Ovary (tissue), 3 donors: Measurements from ENCODE around the gene LCN10.

ENCODE experiments used
- POLR2A ChIP-seq: fragments of 450-650 bp; IDR thresholded peaks from one replicate; pipeline ENCODE4 v1.6.1; 2017; ENCODE audit warnings: antibody characterized with exemption, mild to moderate bottlenecking, moderate library complexity
- TF ChIP-seq, protein P1 (sequence below), 3 donors: fragments of 450-650 bp in 2 of 3; fragments of 200-600 bp in 1 of 3; IDR thresholded peaks; one replicate each; pipeline versions ENCODE4 v1.5.1 to v1.8.0; 2016 to 2022; ENCODE audit warnings: antibody characterized with exemption in 3 of 3, mild to moderate bottlenecking in 1 of 3
- donor health status: DM: no; HTN: no; CAD: no.

DNA sequence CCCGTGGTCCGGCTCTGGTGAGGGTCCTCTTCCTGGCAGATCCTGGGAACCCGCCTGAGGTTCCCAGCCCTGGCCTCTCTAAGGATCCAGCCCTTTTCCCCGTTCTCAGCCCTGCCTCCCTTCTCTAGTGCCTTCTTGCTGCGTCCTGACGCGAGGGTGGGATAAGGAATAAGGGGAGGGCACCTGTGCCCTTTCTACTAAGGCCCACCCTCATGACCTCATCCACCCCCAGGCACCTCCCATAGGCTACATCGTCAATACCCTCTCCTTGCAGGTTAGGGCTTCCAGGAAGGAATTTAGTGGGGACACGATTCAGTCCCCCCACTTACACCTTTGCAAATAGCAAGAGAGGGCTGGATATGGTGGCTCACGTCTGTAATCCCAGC lies 41.1 kb downstream of the LCN10 start:
- TF ChIP-seq, protein P1, sequence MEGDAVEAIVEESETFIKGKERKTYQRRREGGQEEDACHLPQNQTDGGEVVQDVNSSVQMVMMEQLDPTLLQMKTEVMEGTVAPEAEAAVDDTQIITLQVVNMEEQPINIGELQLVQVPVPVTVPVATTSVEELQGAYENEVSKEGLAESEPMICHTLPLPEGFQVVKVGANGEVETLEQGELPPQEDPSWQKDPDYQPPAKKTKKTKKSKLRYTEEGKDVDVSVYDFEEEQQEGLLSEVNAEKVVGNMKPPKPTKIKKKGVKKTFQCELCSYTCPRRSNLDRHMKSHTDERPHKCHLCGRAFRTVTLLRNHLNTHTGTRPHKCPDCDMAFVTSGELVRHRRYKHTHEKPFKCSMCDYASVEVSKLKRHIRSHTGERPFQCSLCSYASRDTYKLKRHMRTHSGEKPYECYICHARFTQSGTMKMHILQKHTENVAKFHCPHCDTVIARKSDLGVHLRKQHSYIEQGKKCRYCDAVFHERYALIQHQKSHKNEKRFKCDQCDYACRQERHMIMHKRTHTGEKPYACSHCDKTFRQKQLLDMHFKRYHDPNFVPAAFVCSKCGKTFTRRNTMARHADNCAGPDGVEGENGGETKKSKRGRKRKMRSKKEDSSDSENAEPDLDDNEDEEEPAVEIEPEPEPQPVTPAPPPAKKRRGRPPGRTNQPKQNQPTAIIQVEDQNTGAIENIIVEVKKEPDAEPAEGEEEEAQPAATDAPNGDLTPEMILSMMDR (IDR thresholded peaks at IDR 0.05): no peak
- TF ChIP-seq POLR2A: no peak
